ENCODE data around the gene CES5A. TPM values are rescaled to one million over a fixed set of nuclear protein-coding genes. Genes with fewer than 3 reads are reported as not detected.
"Not testable (repeated sequence)": the region's sequence is repeated elsewhere in the genome, so short reads cannot be mapped to it uniquely, and the experiment has no call there.

Gene CES5A
- total and polyA plus RNA-seq, 7 experiments from 2014 or later = not detected

- CTCF ChIA-PET; POLR2A ChIA-PET; H3K4me3 ChIP-seq (ENCODE audit: low read length); H3K9me3 Mint-ChIP-seq; H3K36me3 ChIP-seq (ENCODE audit: control insufficient read depth in 2 of 3, insufficient read depth in 3 of 3, low read length in 3 of 3); DNase-seq; H3K4me3 Mint-ChIP-seq; H3K27ac ChIP-seq (ENCODE audit: low read depth, low read length); ATAC-seq; H3K9me3 ChIP-seq (ENCODE audit: control insufficient read depth in 2 of 3, low read length in 3 of 3); H3K27me3 ChIP-seq (ENCODE audit: control insufficient read depth in 2 of 2, insufficient read depth in 2 of 2, low read length in 2 of 2); intact Hi-C loops (cut with micrococcal nuclease); H3K27ac Mint-ChIP-seq; H3K4me1 ChIP-seq (ENCODE audit: control insufficient read depth in 2 of 2, insufficient read depth in 2 of 2, low read length in 2 of 2); H3K36me3 Mint-ChIP-seq; H3K4me1 Mint-ChIP-seq: not testable (repeated sequence)
- peaks cover 0 to 20% (median 20%) of the 10 kb centered on the region in 5 donors for H3K27me3 Mint-ChIP-seq
These were observed 66.9 kb downstream of the CES5A start for GRCh38 chr16:55808286-55808685.

GRCh38 chr16:55805104-55805503 lies 70.1 kb downstream of the CES5A start:
- intact Hi-C loops (cut with micrococcal nuclease) = not testable (repeated sequence)

GRCh38 chr16:55803681-55804080 lies 71.5 kb downstream of the CES5A start:
- peak; percentile 78 for ATAC-seq
- H3K27ac ChIP-seq (ENCODE audit: low read depth, low read length); H3K36me3 Mint-ChIP-seq; H3K27me3 Mint-ChIP-seq; intact Hi-C loops (cut with micrococcal nuclease); H3K4me3 ChIP-seq (ENCODE audit: low read length); CTCF ChIA-PET; POLR2A ChIA-PET; H3K27ac Mint-ChIP-seq; H3K4me1 ChIP-seq (ENCODE audit: control insufficient read depth in 2 of 2, insufficient read depth in 2 of 2, low read length in 2 of 2); H3K27me3 ChIP-seq (ENCODE audit: control insufficient read depth in 2 of 2, insufficient read depth in 2 of 2, low read length in 2 of 2); H3K36me3 ChIP-seq (ENCODE audit: control insufficient read depth in 2 of 3, insufficient read depth in 3 of 3, low read length in 3 of 3); H3K4me1 Mint-ChIP-seq; DNase-seq; H3K9me3 Mint-ChIP-seq; H3K9me3 ChIP-seq (ENCODE audit: control insufficient read depth in 2 of 3, low read length in 3 of 3); H3K4me3 Mint-ChIP-seq: not testable (repeated sequence)

More at GRCh38 chr16:55805104-55805503, 70.1 kb downstream of the CES5A start:
- H3K36me3 Mint-ChIP-seq; H3K27ac Mint-ChIP-seq; CTCF ChIA-PET; POLR2A ChIA-PET; DNase-seq; H3K4me1 ChIP-seq (ENCODE audit: control insufficient read depth in 2 of 2, insufficient read depth in 2 of 2, low read length in 2 of 2); H3K27me3 Mint-ChIP-seq; H3K27ac ChIP-seq (ENCODE audit: low read depth, low read length); H3K36me3 ChIP-seq (ENCODE audit: control insufficient read depth in 2 of 3, insufficient read depth in 3 of 3, low read length in 3 of 3); H3K9me3 ChIP-seq (ENCODE audit: control insufficient read depth in 2 of 3, low read length in 3 of 3); H3K27me3 ChIP-seq (ENCODE audit: control insufficient read depth in 2 of 2, insufficient read depth in 2 of 2, low read length in 2 of 2); H3K4me3 ChIP-seq (ENCODE audit: low read length); H3K4me1 Mint-ChIP-seq; H3K9me3 Mint-ChIP-seq; H3K4me3 Mint-ChIP-seq; ATAC-seq: not testable (repeated sequence)

Other genes starting within 250 kb of the CES5A start
- gene SLC6A2, start 219.4 kb downstream of the CES5A start, total RNA-seq = not detected
- gene SLC6A2, start 219.4 kb downstream of the CES5A start, polyA plus RNA-seq = not detected
- gene CES1, start 42.3 kb downstream of the CES5A start, total RNA-seq = 10 to 100 TPM in 1 of 5 experiments, 1 to 10 TPM in 1, under 1 TPM in 2, not detected in 1; 0.32 to 11.6 (median 1.1) TPM
- gene CES1, start 42.3 kb downstream of the CES5A start, polyA plus RNA-seq = not detected

Measured in naive thymus-derived CD4-positive, alpha-beta T cell (primary cell).